DMS153 treated with DMSO at 0.1 percent for 48 hours (cell line): ENCODE results near the gene PIK3R6.
"Not testable (repeated sequence)": the region's sequence is repeated elsewhere in the genome, so short reads cannot be mapped to it uniquely, and the experiment has no call there.

Source experiments
- DNase-seq: peaks from one replicate; lab custom pipeline; 2025; ENCODE audit not compliant: unreplicated experiment; lab: John Stamatoyannopoulos, UW

The PIK3R6 gene

GRCh38 chr17:8830141-8830540 is 37.3 kb downstream of the PIK3R6 start:
- DNase-seq = no peak

- no peak for DNase-seq
Observed at GRCh38 chr17:8829036-8829941, 38.2 kb downstream of the PIK3R6 start.

GRCh38 chr17:8828517-8828875 is 39.0 kb downstream of the PIK3R6 start:
- DNase-seq = no peak

GRCh38 chr17:8826808-8827435 is 40.6 kb downstream of the PIK3R6 start:
- DNase-seq = no peak

- no peak for DNase-seq
Observed at GRCh38 chr17:8825802-8826201, 41.7 kb downstream of the PIK3R6 start.

GRCh38 chr17:8823279-8823678 is 44.2 kb downstream of the PIK3R6 start:
- DNase-seq = no peak

GRCh38 chr17:8822401-8823035 is 45.0 kb downstream of the PIK3R6 start:
- DNase-seq = no peak

GRCh38 chr17:8821446-8822105 is 45.9 kb downstream of the PIK3R6 start:
- DNase-seq = no peak

GRCh38 chr17:8820311-8821010 is 47.0 kb downstream of the PIK3R6 start:
- DNase-seq = no peak

- no peak for DNase-seq
Observed at GRCh38 chr17:8818654-8819330, 48.7 kb downstream of the PIK3R6 start.

- no peak for DNase-seq
Observed at GRCh38 chr17:8818047-8818446, 49.4 kb downstream of the PIK3R6 start.

GRCh38 chr17:8806926-8807550 is 60.4 kb downstream of the PIK3R6 start:
- no peak for DNase-seq

GRCh38 chr17:8806253-8806925 is 61.1 kb downstream of the PIK3R6 start:
- no peak for DNase-seq

- DNase-seq = not testable (repeated sequence)
Observed at GRCh38 chr17:8805396-8805795, 62.1 kb downstream of the PIK3R6 start.

- no peak for DNase-seq
Observed at GRCh38 chr17:8803531-8804420, 63.7 kb downstream of the PIK3R6 start.

GRCh38 chr17:8801135-8801840 is 66.2 kb downstream of the PIK3R6 start:
- no peak for DNase-seq

GRCh38 chr17:8800656-8801055 is 66.8 kb downstream of the PIK3R6 start:
- DNase-seq = no peak
